Uterus (tissue), 2 donors: ENCODE results near the gene AHNAK.

Experiments used
- CTCF ChIP-seq, 4 experiments: fragments of 200-600 bp in 2 of 4; fragments of 450-650 bp in 2 of 4; sonication (generic) in 2 of 4; IDR thresholded peaks; one replicate each; pipeline ENCODE4 v1.5.1; 2016 to 2019; ENCODE audit warnings: antibody characterized with exemption in 4 of 4, mild to moderate bottlenecking in 2 of 4, moderate library complexity in 1 of 4
- POLR2A ChIP-seq, 2 donors: fragments of 450-650 bp; IDR thresholded peaks; one replicate each; pipeline ENCODE4 v1.6.1; 2016; ENCODE audit warnings: antibody characterized with exemption in 2 of 2, mild to moderate bottlenecking in 1 of 2, moderate library complexity in 1 of 2

DNA sequence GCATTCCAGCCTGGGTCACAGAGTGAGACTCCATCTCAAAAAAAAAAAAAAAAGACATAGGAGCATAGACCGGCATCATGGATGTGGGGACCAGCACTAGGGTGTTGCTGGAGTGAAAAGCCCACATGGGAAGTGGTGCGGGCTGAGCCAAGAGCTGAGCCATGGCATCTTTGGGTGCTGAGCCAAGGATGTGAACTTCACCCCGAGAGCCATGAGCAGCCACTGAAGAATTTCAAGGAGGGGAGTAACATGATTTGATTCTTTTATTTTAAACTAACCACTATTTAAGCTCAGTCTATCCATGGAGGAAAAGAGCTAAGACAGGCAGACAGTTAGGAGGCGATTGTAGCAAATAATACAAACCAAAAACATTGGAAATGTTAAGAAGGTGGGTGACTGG, 57.4 kb downstream of the AHNAK start:
- TF ChIP-seq CTCF (IDR thresholded peaks at IDR 0.05) = no peak
- no peak for TF ChIP-seq POLR2A (IDR thresholded peaks at IDR 0.05)
